ENCODE data around the gene ACP5.

ACP5 gene

GRCh38 chr19:11549386-11549953 lies 28.0 kb downstream of the ACP5 start:
- H3K27ac ChIP-seq (replicated peaks; ENCODE audit: low read length), result no peak overlapping the region

GRCh38 chr19:11547929-11548700 lies 29.3 kb downstream of the ACP5 start:
- no peak overlapping the region for H3K27ac ChIP-seq (replicated peaks; ENCODE audit: low read length)
- peaks cover 11 to 17% of the 10 kb centered on the region in 2 donors for H3K36me3 ChIP-seq (replicated peaks in 1 of 2; ENCODE audit: control insufficient read depth in 2 of 2, insufficient read depth in 2 of 2, low read length in 2 of 2)
- no peak overlapping the region for H2BK120ac ChIP-seq (ENCODE audit: low read depth, low read length)
- H2BK12ac ChIP-seq (ENCODE audit: low read length), result no peak overlapping the region
- peak overlapping the region; percentile 8 for H3K14ac ChIP-seq (ENCODE audit: low read length)
- H2BK5ac ChIP-seq (ENCODE audit: low read length), result no peak overlapping the region
- no peak overlapping the region for H3K23ac ChIP-seq (ENCODE audit: low read depth, low read length, poor library complexity)
- H3K9me3 ChIP-seq (replicated peaks in 1 of 2; ENCODE audit: control insufficient read depth in 2 of 2, insufficient read depth in 1 of 2, low read depth in 1 of 2, low read length in 2 of 2), result peaks cover 0 to 2% of the 10 kb centered on the region in 2 donors
- no peak overlapping the region for H2BK15ac ChIP-seq (ENCODE audit: low read length)
- no peak overlapping the region for H3K4ac ChIP-seq (ENCODE audit: low read length)
- no peak overlapping the region for H3K4me3 ChIP-seq (ENCODE audit: low read length in 2 of 2)
- H4K91ac ChIP-seq (ENCODE audit: low read depth, low read length, poor library complexity), result no peak overlapping the region
- H3K18ac ChIP-seq (ENCODE audit: low read length), result no peak overlapping the region
- peak overlapping the region; percentile 2 for H3K4me2 ChIP-seq (ENCODE audit: insufficient read depth, low read length, poor library complexity, severe bottlenecking)
- no peak overlapping the region for H4K8ac ChIP-seq (ENCODE audit: low read depth, low read length)
- no CpG with 5 or more reads among the region's 14 CpGs for WGBS, 2 donors (ENCODE audit: extremely low coverage in 2 of 2, insufficient read length in 2 of 2, insufficient replicate concordance in 1 of 2)
- H2AFZ ChIP-seq (ENCODE audit: low read length), result no peak overlapping the region
- no peak for DNase-seq (ENCODE audit: low spot score)
- H2AK5ac ChIP-seq (ENCODE audit: low read depth, low read length), result no peak overlapping the region
- no peaks in the 10 kb centered on the region for H3K27me3 ChIP-seq (ENCODE audit: control insufficient read depth in 3 of 3, insufficient read depth in 3 of 3, low read depth in 1 of 3, low read length in 3 of 3)
- peaks cover under 1% of the 10 kb centered on the region for H3K79me1 ChIP-seq (ENCODE audit: low read depth, low read length)
- no peaks in the 10 kb centered on the region for H3K4me1 ChIP-seq (ENCODE audit: control insufficient read depth in 2 of 2, insufficient read depth in 1 of 2, low read depth in 1 of 2, low read length in 2 of 2)
- no peak overlapping the region for H3K9ac ChIP-seq (ENCODE audit: low read depth, low read length, poor library complexity)

More at GRCh38 chr19:11549386-11549953, 28.0 kb downstream of the ACP5 start:
- H3K4ac ChIP-seq (ENCODE audit: low read length), result no peak overlapping the region
- H3K79me1 ChIP-seq (ENCODE audit: low read depth, low read length), result peaks cover 3% of the 10 kb centered on the region
- peaks cover 0 to 2% of the 10 kb centered on the region in 2 donors for H3K9me3 ChIP-seq (replicated peaks in 1 of 2; ENCODE audit: control insufficient read depth in 2 of 2, insufficient read depth in 1 of 2, low read depth in 1 of 2, low read length in 2 of 2)
- no peak overlapping the region for H2AK5ac ChIP-seq (ENCODE audit: low read depth, low read length)
- H2BK5ac ChIP-seq (ENCODE audit: low read length), result no peak overlapping the region
- H3K9ac ChIP-seq (ENCODE audit: low read depth, low read length, poor library complexity), result peak overlapping the region; percentile 4
- H3K14ac ChIP-seq (ENCODE audit: low read length), result no peak overlapping the region
- no peak overlapping the region for H2AFZ ChIP-seq (ENCODE audit: low read length)
- H3K4me1 ChIP-seq (ENCODE audit: control insufficient read depth in 2 of 2, insufficient read depth in 1 of 2, low read depth in 1 of 2, low read length in 2 of 2), result no peaks in the 10 kb centered on the region
- no peak overlapping the region for H4K91ac ChIP-seq (ENCODE audit: low read depth, low read length, poor library complexity)
- H3K18ac ChIP-seq (ENCODE audit: low read length), result peak overlapping the region; percentile 41
- H3K4me2 ChIP-seq (ENCODE audit: insufficient read depth, low read length, poor library complexity, severe bottlenecking), result no peak overlapping the region
- peak overlapping the region; percentile 21 for H2BK15ac ChIP-seq (ENCODE audit: low read length)
- H4K8ac ChIP-seq (ENCODE audit: low read depth, low read length), result no peak overlapping the region
- H2BK12ac ChIP-seq (ENCODE audit: low read length), result no peak overlapping the region
- no CpG with 5 or more reads among the region's 24 CpGs for WGBS, 2 donors (ENCODE audit: extremely low coverage in 2 of 2, insufficient read length in 2 of 2, insufficient replicate concordance in 1 of 2)
- H3K23ac ChIP-seq (ENCODE audit: low read depth, low read length, poor library complexity), result no peak overlapping the region
- H2BK120ac ChIP-seq (ENCODE audit: low read depth, low read length), result no peak overlapping the region
- peaks cover 19 to 30% of the 10 kb centered on the region in 2 donors for H3K36me3 ChIP-seq (replicated peaks in 1 of 2; ENCODE audit: control insufficient read depth in 2 of 2, insufficient read depth in 2 of 2, low read length in 2 of 2)
- peak overlapping the region in 1 of 2 donors; percentile 44 for H3K4me3 ChIP-seq (ENCODE audit: low read length in 2 of 2)
- DNase-seq (ENCODE audit: low spot score), result no peak
- H3K27me3 ChIP-seq (ENCODE audit: control insufficient read depth in 3 of 3, insufficient read depth in 3 of 3, low read depth in 1 of 3, low read length in 3 of 3), result no peaks in the 10 kb centered on the region

GRCh38 chr19:11541238-11541637 lies 36.2 kb downstream of the ACP5 start:
- H2BK120ac ChIP-seq (ENCODE audit: low read depth, low read length), result no peak overlapping the region
- no peak overlapping the region for H3K27ac ChIP-seq (replicated peaks; ENCODE audit: low read length)
- no peak overlapping the region for H2BK12ac ChIP-seq (ENCODE audit: low read length)
- H3K36me3 ChIP-seq (replicated peaks in 1 of 2; ENCODE audit: control insufficient read depth in 2 of 2, insufficient read depth in 2 of 2, low read length in 2 of 2), result no peaks in the 10 kb centered on the region
- H2BK15ac ChIP-seq (ENCODE audit: low read length), result no peak overlapping the region
- no CpG with 5 or more reads among the region's 3 CpGs for WGBS, 2 donors (ENCODE audit: extremely low coverage in 2 of 2, insufficient read length in 2 of 2, insufficient replicate concordance in 1 of 2)
- no peak overlapping the region for H3K23ac ChIP-seq (ENCODE audit: low read depth, low read length, poor library complexity)
- H3K27me3 ChIP-seq (ENCODE audit: control insufficient read depth in 3 of 3, insufficient read depth in 3 of 3, low read depth in 1 of 3, low read length in 3 of 3), result no peaks in the 10 kb centered on the region
- H3K18ac ChIP-seq (ENCODE audit: low read length), result no peak overlapping the region
- H3K14ac ChIP-seq (ENCODE audit: low read length), result no peak overlapping the region
- H4K91ac ChIP-seq (ENCODE audit: low read depth, low read length, poor library complexity), result no peak overlapping the region
- peak overlapping the region; percentile 23 for H2AK5ac ChIP-seq (ENCODE audit: low read depth, low read length)
- no peak overlapping the region for H3K9ac ChIP-seq (ENCODE audit: low read depth, low read length, poor library complexity)
- no peak overlapping the region for H3K4me2 ChIP-seq (ENCODE audit: insufficient read depth, low read length, poor library complexity, severe bottlenecking)
- no peak overlapping the region for H2AFZ ChIP-seq (ENCODE audit: low read length)
- no peaks in the 10 kb centered on the region for H3K9me3 ChIP-seq (replicated peaks in 1 of 2; ENCODE audit: control insufficient read depth in 2 of 2, insufficient read depth in 1 of 2, low read depth in 1 of 2, low read length in 2 of 2)
- peaks cover 12% of the 10 kb centered on the region in 2 donors for H3K4me1 ChIP-seq (ENCODE audit: control insufficient read depth in 2 of 2, insufficient read depth in 1 of 2, low read depth in 1 of 2, low read length in 2 of 2)
- no peak overlapping the region for H3K4ac ChIP-seq (ENCODE audit: low read length)
- no peak for DNase-seq (ENCODE audit: low spot score)
- no peak overlapping the region for H3K4me3 ChIP-seq (ENCODE audit: low read length in 2 of 2)
- no peak overlapping the region for H2BK5ac ChIP-seq (ENCODE audit: low read length)
- no peak overlapping the region for H4K8ac ChIP-seq (ENCODE audit: low read depth, low read length)
- peaks cover 1% of the 10 kb centered on the region for H3K79me1 ChIP-seq (ENCODE audit: low read depth, low read length)

GRCh38 chr19:11540645-11541044 lies 36.8 kb downstream of the ACP5 start:
- Histone ChIP-seq H4K8ac (ENCODE audit: low read depth, low read length) (no peak overlapping the region), H3K18ac (ENCODE audit: low read length) (no peak overlapping the region), H4K91ac (ENCODE audit: low read depth, low read length, poor library complexity) (no peak overlapping the region), H3K14ac (ENCODE audit: low read length) (no peak overlapping the region), H3K23ac (ENCODE audit: low read depth, low read length, poor library complexity) (no peak overlapping the region), H3K9ac (ENCODE audit: low read depth, low read length, poor library complexity) (no peak overlapping the region), H3K4ac (ENCODE audit: low read length) (no peak overlapping the region), H3K79me1 (ENCODE audit: low read depth, low read length) (peaks cover 1% of the 10 kb centered on the region), H2AFZ (ENCODE audit: low read length) (no peak overlapping the region), H3K9me3 (replicated peaks in 1 of 2; ENCODE audit: control insufficient read depth in 2 of 2, insufficient read depth in 1 of 2, low read depth in 1 of 2, low read length in 2 of 2) (no peaks in the 10 kb centered on the region), H3K27ac (replicated peaks; ENCODE audit: low read length) (no peak overlapping the region), H3K4me3 (ENCODE audit: low read length in 2 of 2) (no peak overlapping the region), H3K27me3 (ENCODE audit: control insufficient read depth in 3 of 3, insufficient read depth in 3 of 3, low read depth in 1 of 3, low read length in 3 of 3) (no peaks in the 10 kb centered on the region), H2AK5ac (ENCODE audit: low read depth, low read length) (peak overlapping the region; percentile 23), H2BK120ac (ENCODE audit: low read depth, low read length) (no peak overlapping the region), H2BK5ac (ENCODE audit: low read length) (no peak overlapping the region), H2BK15ac (ENCODE audit: low read length) (peak overlapping the region; percentile 35), H3K4me1 (ENCODE audit: control insufficient read depth in 2 of 2, insufficient read depth in 1 of 2, low read depth in 1 of 2, low read length in 2 of 2) (peaks cover 12% of the 10 kb centered on the region in 2 donors), H3K36me3 (replicated peaks in 1 of 2; ENCODE audit: control insufficient read depth in 2 of 2, insufficient read depth in 2 of 2, low read length in 2 of 2) (no peaks in the 10 kb centered on the region), H2BK12ac (ENCODE audit: low read length) (no peak overlapping the region), H3K4me2 (ENCODE audit: insufficient read depth, low read length, poor library complexity, severe bottlenecking) (no peak overlapping the region)
- no CpG with 5 or more reads among the region's 5 CpGs for WGBS, 2 donors (ENCODE audit: extremely low coverage in 2 of 2, insufficient read length in 2 of 2, insufficient replicate concordance in 1 of 2)
- DNase-seq (ENCODE audit: low spot score), result no peak

All from neuronal stem cell (in vitro differentiated cells).